CD1c-positive myeloid dendritic cell (primary cell): ENCODE data around the gene THRSP.
A peak's percentile ranks its signal among the peaks of the same experiment; 100 is the strongest.
"Not testable (repeated sequence)": the region's sequence is repeated elsewhere in the genome, so short reads cannot be mapped to it uniquely, and the experiment has no call there.

Experiments used
- DNase-seq: peaks from one replicate; pipeline ENCODE4 v3.0.0-alpha.2; 2016; ENCODE audit errors: extremely low spot score

THRSP gene

GRCh38 chr11:78039391-78039918, 24.2 kb upstream of the THRSP start:
- DNase-seq, result no peak

GRCh38 chr11:78039919-78040671, 23.6 kb upstream of the THRSP start:
- peak; percentile 36 for DNase-seq

- no peak for DNase-seq
Measured at GRCh38 chr11:78040691-78041379, 22.8 kb upstream of the THRSP start.

GRCh38 chr11:78041380-78041719, 22.3 kb upstream of the THRSP start:
- DNase-seq, result not testable (repeated sequence)

- DNase-seq, result no peak
Measured at GRCh38 chr11:78041843-78042440, 21.7 kb upstream of the THRSP start.

- DNase-seq, result no peak
Measured at GRCh38 chr11:78044706-78045105, 19.0 kb upstream of the THRSP start.

GRCh38 chr11:78045851-78046485, 17.7 kb upstream of the THRSP start:
- DNase-seq, result peak; percentile 81

GRCh38 chr11:78046486-78046854, 17.2 kb upstream of the THRSP start:
- DNase-seq, result no peak

- DNase-seq, result no peak
Measured at GRCh38 chr11:78048561-78048960, 15.1 kb upstream of the THRSP start.

- DNase-seq, result no peak
Measured at GRCh38 chr11:78049348-78049747, 14.3 kb upstream of the THRSP start.

GRCh38 chr11:78050964-78051831, 12.5 kb upstream of the THRSP start:
- DNase-seq, result no peak

- no peak for DNase-seq
Measured at GRCh38 chr11:78054971-78055370, 8.7 kb upstream of the THRSP start.

- DNase-seq, result no peak
Measured at GRCh38 chr11:78056093-78056492, 7.6 kb upstream of the THRSP start.

- no peak for DNase-seq
Measured at GRCh38 chr11:78057462-78058055, 6.1 kb upstream of the THRSP start.

GRCh38 chr11:78059749-78060328, 3.8 kb upstream of the THRSP start:
- not testable (repeated sequence) for DNase-seq

GRCh38 chr11:78060533-78060932, 3.1 kb upstream of the THRSP start:
- DNase-seq, result no peak

- DNase-seq, result no peak
Measured at GRCh38 chr11:78061088-78061920, 2.4 kb upstream of the THRSP start.

- no peak for DNase-seq
Measured at GRCh38 chr11:78061921-78062311, 1.7 kb upstream of the THRSP start.

GRCh38 chr11:78062671-78063070, 990 bp upstream of the THRSP start:
- DNase-seq, result no peak

GRCh38 chr11:78065203-78065602, 1.5 kb downstream of the THRSP start:
- no peak for DNase-seq
